COLO668 (cell line): ENCODE results near the gene IRS1.
"Not testable (repeated sequence)": the region's sequence is repeated elsewhere in the genome, so short reads cannot be mapped to it uniquely, and the experiment has no call there.

Experiments
- DNase-seq: peaks from one replicate; lab custom pipeline; 2025; ENCODE audit not compliant: unreplicated experiment; lab: John Stamatoyannopoulos, UW

IRS1 gene, protein sequence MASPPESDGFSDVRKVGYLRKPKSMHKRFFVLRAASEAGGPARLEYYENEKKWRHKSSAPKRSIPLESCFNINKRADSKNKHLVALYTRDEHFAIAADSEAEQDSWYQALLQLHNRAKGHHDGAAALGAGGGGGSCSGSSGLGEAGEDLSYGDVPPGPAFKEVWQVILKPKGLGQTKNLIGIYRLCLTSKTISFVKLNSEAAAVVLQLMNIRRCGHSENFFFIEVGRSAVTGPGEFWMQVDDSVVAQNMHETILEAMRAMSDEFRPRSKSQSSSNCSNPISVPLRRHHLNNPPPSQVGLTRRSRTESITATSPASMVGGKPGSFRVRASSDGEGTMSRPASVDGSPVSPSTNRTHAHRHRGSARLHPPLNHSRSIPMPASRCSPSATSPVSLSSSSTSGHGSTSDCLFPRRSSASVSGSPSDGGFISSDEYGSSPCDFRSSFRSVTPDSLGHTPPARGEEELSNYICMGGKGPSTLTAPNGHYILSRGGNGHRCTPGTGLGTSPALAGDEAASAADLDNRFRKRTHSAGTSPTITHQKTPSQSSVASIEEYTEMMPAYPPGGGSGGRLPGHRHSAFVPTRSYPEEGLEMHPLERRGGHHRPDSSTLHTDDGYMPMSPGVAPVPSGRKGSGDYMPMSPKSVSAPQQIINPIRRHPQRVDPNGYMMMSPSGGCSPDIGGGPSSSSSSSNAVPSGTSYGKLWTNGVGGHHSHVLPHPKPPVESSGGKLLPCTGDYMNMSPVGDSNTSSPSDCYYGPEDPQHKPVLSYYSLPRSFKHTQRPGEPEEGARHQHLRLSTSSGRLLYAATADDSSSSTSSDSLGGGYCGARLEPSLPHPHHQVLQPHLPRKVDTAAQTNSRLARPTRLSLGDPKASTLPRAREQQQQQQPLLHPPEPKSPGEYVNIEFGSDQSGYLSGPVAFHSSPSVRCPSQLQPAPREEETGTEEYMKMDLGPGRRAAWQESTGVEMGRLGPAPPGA (N-terminal part only)

DNA sequence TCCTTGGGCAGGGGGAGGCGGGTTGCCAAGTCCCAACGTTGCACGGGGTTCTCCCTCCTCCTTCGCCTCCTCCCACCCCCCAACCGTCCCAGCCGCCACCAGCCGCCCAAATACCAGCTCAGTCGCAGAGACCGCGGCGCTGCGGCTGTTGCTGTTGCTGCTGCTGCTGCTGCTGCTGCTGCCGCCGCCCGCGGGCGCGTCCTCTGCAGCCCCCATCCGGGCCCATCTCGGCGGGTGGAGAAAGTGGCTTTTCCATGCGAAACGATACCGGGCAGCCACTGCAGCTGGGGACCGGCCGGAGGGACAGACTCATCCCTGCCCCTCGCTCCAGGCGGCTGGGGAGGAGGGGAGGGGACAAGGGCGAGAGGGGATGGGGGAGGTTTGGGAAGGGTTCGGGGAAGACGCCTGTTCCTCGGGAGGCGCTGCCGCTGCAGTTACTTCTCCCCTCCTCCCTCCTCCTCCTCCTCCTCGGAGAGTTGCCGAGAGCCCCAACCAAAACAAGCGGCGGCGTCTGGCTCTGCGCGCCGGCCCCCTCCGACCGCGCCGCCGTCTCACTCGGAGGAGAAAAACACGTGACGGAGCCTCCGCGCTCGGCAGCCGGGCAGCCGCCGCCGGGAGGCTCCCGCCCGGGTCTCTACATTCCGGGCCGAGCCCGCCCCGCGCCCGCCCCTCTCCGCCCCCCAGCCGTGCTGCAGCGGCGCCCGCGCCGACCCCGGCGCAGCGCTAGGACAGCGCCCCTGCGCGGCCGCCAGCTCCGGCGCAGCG lies at the start of gene IRS1:
IRS1 (minus strand) TSS at position 610 of the 765 bp plus-strand sequence. CDS start 1,082 bp downstream, outside the sequence.
- DNase-seq: peak; percentile 89

DNA sequence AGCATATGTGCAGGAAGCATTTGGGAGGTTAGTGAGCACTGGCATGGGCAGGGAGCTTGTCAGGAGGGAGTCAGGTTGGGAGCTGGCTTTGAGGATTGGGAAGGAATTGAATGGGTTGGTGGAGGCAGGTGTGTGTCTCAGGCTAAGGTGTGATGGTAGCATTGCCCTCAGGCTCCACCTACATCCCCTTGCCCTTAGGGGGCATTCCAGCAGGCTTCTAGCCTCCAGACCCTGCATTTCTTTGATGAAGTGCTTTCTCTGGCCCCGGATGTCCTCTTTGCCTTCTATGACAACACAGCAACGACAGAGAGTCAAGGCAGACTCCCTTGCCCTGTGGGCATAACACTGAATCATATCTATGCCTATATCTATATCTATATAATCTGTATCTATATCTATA lies 49.7 kb upstream of the IRS1 start:
- no peak for DNase-seq

DNA sequence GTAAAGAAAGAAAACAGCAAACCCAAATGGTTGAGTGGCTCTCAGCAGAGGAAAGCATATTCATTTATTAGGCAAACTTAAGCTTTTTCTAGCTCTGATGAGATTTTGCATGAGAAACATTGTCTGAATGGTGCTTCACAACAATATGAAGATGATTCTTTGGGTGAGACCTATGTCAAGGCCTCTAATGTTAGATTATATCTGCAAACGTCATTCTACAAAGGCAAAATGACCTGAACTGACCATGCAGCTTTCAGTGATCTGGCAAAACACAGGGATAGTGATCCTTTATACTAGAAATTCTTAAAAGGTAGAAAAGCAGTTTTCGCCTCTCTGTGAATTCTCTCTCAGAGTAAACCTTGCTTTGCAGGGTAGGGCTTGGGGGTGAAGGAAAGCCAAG lies 47.9 kb upstream of the IRS1 start:
- DNase-seq: no peak

DNA sequence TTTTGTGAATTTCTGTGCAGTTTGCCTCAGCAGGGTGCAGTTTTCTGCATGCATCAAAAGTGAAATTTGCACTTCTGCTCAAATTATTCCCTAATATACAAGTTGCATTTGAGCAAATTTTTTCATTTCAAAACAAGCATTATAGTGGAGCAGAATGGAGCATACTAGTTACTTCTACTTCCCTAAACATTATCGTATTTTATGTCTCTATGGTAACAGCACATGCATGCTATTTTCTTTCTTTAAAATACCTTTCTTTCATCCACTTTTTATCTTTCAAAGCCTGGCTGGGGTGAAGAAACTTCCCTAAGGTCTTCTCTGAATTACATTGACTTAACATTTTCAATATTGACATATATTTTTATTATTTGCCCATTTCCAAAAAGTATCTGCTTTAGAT lies 47.5 kb upstream of the IRS1 start:
- no peak for DNase-seq

DNA sequence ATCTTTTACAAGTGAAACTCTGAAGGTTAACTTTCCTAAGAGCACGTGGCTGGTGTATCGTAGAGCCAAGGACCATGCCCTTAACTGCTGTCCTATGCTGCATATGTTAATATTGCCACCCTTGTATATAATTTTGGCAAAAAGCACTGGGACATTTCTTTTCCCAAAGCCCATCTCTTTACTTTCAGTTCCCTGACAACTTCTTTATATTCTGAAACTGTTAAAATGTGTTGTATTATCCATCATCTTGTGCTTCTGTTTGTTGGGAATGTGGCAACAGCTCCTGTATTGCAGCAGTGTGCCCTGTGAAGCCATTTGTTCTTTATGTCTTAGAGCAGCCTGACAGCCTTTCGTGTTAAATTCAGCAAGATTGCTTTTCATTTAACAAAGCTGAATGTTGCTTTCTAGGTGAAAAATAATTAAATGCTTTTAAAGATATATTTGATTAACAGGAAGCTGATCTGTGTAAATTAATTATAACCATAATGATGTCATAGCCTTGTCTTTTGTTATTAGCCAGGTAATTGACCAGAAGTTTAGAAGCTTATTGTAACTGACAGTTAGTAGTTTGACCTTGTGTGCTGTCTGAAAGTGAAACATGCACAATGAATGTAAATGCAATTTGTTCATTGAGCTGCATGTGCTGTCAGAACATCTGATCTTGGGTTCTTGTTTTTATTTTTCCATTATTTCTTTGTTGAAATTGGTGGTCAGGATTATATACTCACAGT lies 45.9 kb upstream of the IRS1 start:
- DNase-seq: no peak

DNA sequence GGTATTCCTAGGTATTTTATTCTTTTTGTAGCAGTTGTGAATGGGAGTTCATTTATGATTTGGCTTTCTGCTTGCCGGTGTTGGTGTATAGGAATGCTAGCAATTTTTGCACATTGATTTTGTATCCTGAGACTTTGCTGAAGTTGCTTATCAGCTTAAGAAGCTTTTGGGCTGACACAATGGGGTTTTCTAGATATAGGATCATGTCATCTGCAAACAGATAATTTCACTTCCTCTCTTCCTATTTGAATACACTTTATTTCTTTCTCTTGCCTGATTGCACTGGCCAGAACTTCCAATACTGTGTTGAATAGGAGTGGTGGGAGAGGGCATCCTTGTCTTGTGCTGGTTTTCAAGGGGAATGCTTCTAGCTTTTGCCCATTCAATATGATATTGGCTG lies 43.4 kb upstream of the IRS1 start:
- DNase-seq: not testable (repeated sequence)

DNA sequence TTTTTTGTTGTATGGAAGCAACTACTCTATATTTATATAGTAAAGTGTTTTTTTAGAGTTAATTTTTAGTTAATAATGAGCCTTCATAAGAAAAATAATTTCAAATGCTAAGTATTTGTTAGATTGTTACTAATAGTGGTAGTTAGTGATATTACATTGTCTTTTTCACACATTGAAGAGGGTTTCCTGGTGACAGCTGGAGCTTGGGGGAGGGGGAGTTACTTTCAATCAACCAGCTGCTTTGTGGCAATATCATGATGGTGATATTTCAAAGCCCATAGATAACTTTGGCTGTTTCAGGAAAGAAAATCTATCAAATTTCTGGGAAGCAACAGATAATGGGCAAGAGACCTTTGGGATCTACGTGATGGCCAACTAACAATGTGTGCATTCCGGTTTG lies 40.3 kb upstream of the IRS1 start:
- peak; percentile 42 for DNase-seq

DNA sequence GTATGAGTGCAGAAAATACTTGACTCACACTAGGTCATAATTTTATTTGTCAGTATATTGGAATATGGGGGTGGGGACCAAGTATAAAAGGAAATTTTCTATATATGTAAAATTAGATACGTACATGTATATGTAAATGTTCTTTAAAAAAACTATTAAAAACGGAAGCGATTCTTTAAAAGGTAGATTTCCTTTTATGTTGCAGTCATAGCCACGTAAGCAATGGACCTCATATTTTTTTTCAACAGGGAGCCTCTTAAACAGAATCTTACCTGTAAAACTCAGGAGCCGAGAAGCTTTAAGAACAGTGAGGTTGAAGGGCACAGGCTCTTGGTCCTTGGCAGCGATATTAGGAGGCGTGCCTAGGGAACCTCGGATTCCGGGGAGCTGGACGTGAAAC lies 39.5 kb upstream of the IRS1 start:
- DNase-seq: peak; percentile 12

DNA sequence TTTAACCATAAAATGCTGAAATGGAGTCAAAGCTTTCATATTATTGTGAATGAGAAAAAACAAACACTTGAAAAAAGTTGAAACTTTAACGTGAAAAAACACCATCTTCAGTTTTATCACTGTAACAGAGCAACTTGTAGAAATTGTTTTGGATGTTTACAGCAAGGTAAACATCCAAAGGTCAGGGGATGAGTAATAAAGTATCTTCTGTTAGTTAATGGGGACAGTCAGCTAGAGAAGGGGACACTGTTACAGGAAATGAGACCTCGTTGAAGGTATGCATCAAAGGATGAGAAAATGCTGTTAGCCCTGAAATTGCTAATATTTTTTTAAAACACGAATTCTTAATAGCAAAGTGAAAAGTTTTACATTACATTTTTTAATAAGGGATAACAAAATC lies 39.1 kb upstream of the IRS1 start:
- no peak for DNase-seq

DNA sequence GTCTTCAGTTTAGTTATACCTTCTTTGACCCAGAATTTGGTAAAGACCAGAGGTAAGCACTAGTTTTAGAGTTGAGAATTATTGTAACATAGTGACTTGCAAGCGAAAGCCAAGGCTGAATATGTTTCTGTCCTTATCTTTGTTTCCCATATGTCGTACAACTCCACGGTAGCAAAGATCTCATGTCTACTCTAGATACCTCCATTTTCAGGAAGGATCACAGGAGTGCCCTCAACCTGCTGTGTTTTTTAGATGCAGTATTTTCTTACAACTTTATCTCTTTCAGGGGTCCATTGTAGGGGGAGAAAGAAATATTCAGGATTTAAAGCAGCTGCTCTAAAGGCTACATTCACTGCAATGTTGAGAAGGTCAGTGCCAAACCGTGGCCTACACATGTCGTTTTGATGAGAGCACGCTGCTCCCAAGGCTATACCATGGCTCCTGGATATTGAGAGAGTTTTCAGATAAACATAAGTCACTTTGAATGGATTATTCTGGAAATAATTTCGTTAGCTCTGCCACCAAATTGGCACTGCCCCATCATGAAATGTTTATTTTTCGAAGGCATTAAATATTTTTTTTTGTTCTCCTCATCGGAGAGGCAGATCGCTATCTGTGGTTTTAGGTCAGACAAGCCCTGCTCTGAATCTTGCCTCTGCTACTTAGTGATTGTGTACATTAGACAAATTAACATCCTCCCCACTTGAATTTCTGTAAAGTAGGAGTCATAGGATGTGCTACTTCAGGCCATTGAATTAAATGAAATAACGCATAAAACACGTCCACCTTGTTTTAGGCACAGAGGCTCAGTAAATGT lies 38.4 kb upstream of the IRS1 start:
- peak; percentile 12 for DNase-seq

DNA sequence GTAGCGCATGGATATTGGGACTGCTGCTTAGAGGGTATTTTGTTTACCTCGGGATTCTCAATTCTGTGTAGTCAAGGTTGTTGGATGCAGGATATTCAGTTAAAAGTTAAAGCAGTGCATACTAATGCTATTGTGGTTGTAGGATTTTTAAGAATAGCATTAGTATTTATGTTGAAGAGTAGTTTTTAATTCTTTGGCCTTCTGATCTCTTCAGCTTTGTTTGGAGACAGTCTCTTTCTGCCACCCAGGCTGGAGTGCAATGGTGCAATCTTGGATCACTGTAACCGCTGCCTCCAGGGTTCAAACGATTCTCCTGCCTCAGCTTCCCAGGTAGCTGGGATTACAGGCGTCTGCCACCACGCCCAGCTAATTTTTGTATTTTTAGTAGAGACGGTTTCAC lies 37.7 kb upstream of the IRS1 start:
- DNase-seq: no peak

DNA sequence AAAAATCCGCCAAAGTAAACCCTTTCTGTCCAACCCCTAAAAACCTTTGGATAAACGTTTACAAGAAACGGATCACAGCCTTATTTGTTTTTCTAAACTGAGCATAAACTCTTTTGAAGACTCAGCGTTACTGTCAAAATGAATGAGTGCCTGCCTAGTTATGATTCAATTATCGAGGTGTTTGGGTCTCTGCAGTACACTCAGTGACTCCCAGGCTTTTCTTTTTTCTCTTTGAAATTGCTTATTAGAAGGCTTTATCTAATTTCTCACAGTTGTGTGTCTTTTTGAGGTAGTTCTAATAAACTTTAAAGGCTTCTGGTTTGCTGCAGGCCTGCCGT lies 36.9 kb upstream of the IRS1 start:
- DNase-seq: no peak

DNA sequence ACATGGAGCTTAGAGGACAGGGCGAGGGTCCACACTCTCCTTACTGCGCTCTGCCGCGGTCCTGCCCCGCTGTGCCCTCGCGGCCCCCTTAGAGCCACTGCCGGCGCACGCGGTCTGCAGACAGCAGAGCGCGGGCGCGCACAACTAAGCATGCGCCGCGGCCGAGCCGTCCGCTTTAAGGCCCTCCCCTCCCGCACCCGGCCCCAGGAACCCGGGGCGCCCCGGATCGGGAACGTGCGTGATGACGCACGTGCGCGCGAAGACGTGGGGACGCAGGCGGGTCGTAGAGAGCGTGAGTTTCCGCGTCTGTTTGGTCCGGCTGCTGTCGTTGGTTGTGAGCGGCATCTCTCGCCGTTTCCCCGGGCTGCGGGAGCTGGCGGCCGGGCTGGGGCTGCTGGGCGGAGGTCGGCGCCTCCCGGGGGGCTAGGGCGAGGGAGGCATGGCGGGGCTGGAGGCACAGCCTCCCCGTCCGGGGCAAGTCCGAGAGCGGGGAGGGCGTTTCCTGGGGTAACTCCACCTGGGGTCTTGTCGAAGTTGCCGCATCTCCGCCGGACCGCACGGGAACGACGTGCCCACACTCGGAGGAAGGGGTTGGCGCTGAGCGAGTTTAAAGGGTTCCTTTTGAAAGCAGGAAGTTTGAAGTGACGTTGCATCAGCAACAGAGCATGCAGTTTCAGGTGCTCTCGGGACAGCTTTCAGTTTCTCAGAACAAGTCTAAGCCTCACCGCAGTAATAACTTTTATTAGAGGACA lies 36.4 kb upstream of the IRS1 start, which contains the start of gene RHBDD1:
RHBDD1 (plus strand) TSS at position 259 of the 752 bp plus-strand sequence. CDS start 28,640 bp downstream, outside the sequence.
- DNase-seq: peak; percentile 99

DNA sequence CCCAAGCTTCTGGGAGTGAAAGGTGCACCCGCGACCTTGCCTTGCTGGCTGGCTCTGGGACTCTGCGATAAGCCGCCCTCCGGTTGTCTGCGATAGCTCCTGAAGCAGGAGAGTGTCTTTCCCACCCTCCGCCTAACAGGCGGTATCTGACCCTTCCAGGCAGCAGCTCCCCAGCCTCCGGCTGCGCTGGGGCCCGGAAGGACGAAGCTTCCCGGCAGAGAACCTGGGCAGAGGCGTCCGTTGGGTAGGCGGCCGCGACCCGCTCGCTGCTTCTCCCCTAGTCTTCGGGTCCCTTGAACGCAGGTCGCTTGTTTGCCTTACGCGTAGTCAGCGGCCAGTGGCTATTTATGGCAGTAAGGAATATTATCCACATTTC lies 35.8 kb upstream of the IRS1 start:
- peak; percentile 79 for DNase-seq

DNA sequence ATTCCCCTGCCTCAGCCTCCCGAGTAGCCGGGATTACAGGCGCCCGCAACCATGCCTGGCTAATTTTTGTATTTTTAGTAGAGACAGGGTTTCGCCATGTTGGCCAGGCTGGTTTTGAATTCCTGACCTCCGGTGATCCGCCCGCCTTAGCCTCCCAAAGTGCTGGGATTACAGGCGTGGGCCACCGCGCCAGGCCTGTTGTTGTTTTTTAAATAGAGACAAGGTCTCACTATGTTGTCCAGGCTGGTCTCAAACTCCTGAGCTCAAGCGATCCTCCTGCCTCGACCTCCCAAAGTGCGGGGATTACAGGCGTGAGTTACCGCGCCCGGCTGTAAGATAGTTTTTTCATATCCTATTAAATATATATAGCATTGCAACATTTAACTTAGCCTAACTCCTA lies 35.3 kb upstream of the IRS1 start:
- not testable (repeated sequence) for DNase-seq

DNA sequence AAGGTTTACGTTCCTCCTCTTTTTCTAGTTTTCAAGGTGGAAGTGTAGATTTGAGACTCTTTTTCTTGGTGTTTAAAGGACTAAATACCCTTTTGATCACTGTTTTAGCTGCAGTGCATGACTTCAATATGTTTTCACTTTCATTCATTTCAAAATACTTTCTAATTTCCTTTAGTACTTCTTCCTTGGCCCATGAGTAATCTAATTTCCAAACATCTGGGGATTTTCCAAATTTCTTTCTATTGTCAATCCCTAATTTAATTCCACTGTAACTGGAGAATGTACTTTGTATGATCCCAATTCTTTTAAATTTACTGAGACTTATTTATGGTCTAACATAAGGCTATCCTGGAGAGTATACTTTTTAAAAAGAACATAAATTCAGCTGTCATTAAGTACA lies 32.4 kb upstream of the IRS1 start:
- no peak for DNase-seq

DNA sequence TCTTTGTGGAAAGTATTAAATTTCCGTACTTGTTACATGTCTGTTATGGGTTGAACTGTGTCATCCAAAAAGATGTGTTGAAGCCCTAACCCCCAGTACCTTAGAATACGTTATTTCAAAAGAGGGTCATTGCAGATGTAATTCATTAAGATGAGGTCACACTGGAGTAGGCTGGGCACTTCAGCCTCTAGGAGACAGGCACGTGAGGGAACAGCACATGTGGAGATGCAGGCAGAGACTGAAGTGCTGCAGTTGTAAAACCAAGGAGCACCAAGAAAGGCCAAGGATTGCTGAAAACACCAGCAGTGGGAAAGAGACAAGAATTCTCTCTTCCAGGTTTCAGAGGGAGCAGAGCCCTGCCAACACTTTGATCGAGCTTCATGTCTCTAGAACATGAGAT lies 31.6 kb upstream of the IRS1 start:
- DNase-seq: no peak

DNA sequence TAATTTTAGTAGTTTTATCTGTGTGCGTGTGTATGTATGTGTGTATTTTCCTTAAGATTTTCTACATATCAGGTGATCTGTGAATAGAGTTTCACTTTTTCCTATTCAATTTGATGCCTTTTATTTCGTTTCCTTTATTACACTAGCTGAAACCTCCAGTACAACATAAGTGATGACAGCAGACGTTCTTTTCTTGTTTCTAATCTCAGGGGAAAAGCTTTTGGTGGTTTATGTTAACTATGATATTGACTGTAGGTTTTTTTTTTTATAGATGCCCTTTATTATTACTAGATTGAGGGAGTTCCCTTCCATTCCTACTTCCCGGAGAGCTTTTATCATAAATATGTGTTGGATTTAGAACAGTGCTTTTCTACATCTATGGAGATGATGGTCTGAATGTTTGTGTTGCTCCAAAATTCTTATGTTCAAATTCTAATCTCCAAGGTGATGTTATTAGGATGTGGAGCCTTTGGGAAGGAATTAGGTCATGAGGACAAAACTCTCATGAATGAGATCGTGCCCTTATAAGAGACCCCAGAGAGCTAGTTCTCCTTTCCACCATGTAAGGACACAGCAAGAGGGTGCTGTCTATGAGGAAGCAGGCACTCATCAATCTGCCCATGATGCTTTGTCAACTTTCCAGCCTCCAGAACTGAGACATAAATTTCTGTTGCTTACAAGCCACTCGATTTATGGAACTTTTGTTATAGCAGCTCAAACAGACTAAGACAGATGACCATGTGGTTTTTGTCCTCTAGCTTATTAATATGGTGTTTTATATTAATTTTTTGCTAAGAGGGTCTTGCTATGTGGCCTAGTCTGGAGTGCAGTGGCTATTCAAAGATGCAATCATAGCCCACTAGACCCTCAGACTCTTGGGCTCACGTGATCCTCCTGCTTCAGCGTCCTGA lies 30.4 kb upstream of the IRS1 start:
- no peak for DNase-seq
